BLaER1 treated with 17β-estradiol and CSF1 and Interleukin-3, amounts not matched to agents 10 nM and 100 nM (cell line): ENCODE measurements around the gene HK1.
A peak's percentile ranks its signal among the peaks of the same experiment; 100 is the strongest.

Experiments
- H3K27ac ChIP-seq, 11 experiments: shearing (Covaris generic); formaldehyde crosslinking; 2 replicates each; pipeline ENCODE4 v1.8.1; 2022
- H3K27me3 ChIP-seq, 11 experiments: shearing (Covaris generic); formaldehyde crosslinking; 2 replicates each; pipeline ENCODE4 v1.8.1; 2022
- H3K36me3 ChIP-seq, 11 experiments: shearing (Covaris generic); formaldehyde crosslinking; 2 replicates each; pipeline ENCODE4 v1.8.1; 2022
- H3K4me1 ChIP-seq, 10 experiments: shearing (Covaris generic); formaldehyde crosslinking; 2 replicates each; pipeline ENCODE4 v1.8.1; 2022
- H3K4me2 ChIP-seq, 11 experiments: shearing (Covaris generic); formaldehyde crosslinking; 2 replicates each; pipeline ENCODE4 v1.8.1; 2022
- H3K4me3 ChIP-seq, 10 experiments: shearing (Covaris generic); formaldehyde crosslinking; 2 replicates each; pipeline ENCODE4 v1.8.1; 2022
- H3K9ac ChIP-seq, 11 experiments: shearing (Covaris generic); formaldehyde crosslinking; 2 replicates each; pipeline ENCODE4 v1.8.1; 2022
- H3K9me3 ChIP-seq, 11 experiments: shearing (Covaris generic); formaldehyde crosslinking; replicated peaks in 1 of 11; 2 replicates each; pipeline ENCODE4 v1.8.1; 2022
- H4K20me1 ChIP-seq, 11 experiments: shearing (Covaris generic); formaldehyde crosslinking; 2 replicates each; pipeline ENCODE4 v1.8.1; 2022
- Cebpa-rat ChIP-seq, 11 experiments: shearing (Covaris generic); IDR thresholded peaks; 2 replicates each; pipeline ENCODE4 v1.8.1; 2022

The HK1 gene

GRCh38 chr10:69239816-69240434, 38.4 kb upstream of the HK1 start:
- Histone ChIP-seq H3K36me3 (no peaks in the 10 kb centered on the region), H4K20me1 (no peaks in the 10 kb centered on the region), H3K27me3 (no peaks in the 10 kb centered on the region), H3K27ac (peak overlapping the region in 6 of 11 experiments; percentile 33 to 67 (median 45); a peak in 11 of 22 replicates), H3K4me3 (peak overlapping the region in 1 of 10 experiments; percentile 20; a peak in 1 of 20 replicates), H3K4me1 (peaks cover 10 to 59% (median 34%) of the 10 kb centered on the region in 10 experiments), H3K9me3 (no peaks in the 10 kb centered on the region), H3K4me2 (peak overlapping the region in 10 of 11 experiments; percentile 24 to 86 (median 68); a peak in 19 of 22 replicates), H3K9ac (peak overlapping the region in 3 of 11 experiments; percentile 8 to 29 (median 9); a peak in 1 of 22 replicates)
- TF ChIP-seq Cebpa-rat (IDR thresholded peaks at IDR 0.05) = no peak

GRCh38 chr10:69240455-69240854, 37.8 kb upstream of the HK1 start:
- Histone ChIP-seq H3K4me3 (no peak overlapping the region), H3K9ac (no peak overlapping the region), H4K20me1 (no peaks in the 10 kb centered on the region), H3K9me3 (no peaks in the 10 kb centered on the region), H3K27ac (peak overlapping the region in 6 of 11 experiments; percentile 33 to 67 (median 45); a peak in 9 of 22 replicates), H3K4me2 (peak overlapping the region in 7 of 11 experiments; percentile 47 to 86 (median 78); a peak in 12 of 22 replicates), H3K4me1 (peaks cover 10 to 59% (median 34%) of the 10 kb centered on the region in 10 experiments), H3K27me3 (no peaks in the 10 kb centered on the region), H3K36me3 (no peaks in the 10 kb centered on the region)
- no peak for TF ChIP-seq Cebpa-rat (IDR thresholded peaks at IDR 0.05)

GRCh38 chr10:69241575-69241974, 36.7 kb upstream of the HK1 start:
- H3K27me3 ChIP-seq = no peaks in the 10 kb centered on the region
- H3K4me1 ChIP-seq = peaks cover 10 to 59% (median 34%) of the 10 kb centered on the region in 10 experiments
- TF ChIP-seq Cebpa-rat (IDR thresholded peaks at IDR 0.05) = no peak
- no peak overlapping the region for H3K27ac ChIP-seq
- no peaks in the 10 kb centered on the region for H4K20me1 ChIP-seq
- no peak overlapping the region for H3K9ac ChIP-seq
- H3K36me3 ChIP-seq = no peaks in the 10 kb centered on the region
- H3K4me2 ChIP-seq = peak overlapping the region in 2 of 11 experiments; percentile 6 to 22; a peak in 2 of 22 replicates
- H3K9me3 ChIP-seq = no peaks in the 10 kb centered on the region
- H3K4me3 ChIP-seq = no peak overlapping the region

- H3K4me3 ChIP-seq = no peak overlapping the region
- H3K4me1 ChIP-seq = peaks cover 10 to 59% (median 34%) of the 10 kb centered on the region in 10 experiments
- no peaks in the 10 kb centered on the region for H3K36me3 ChIP-seq
- no peak for TF ChIP-seq Cebpa-rat (IDR thresholded peaks at IDR 0.05)
- H3K27me3 ChIP-seq = no peaks in the 10 kb centered on the region
- H3K9ac ChIP-seq = no peak overlapping the region
- peak overlapping the region in 10 of 11 experiments; percentile 14 to 56 (median 37); a peak in 13 of 22 replicates for H3K4me2 ChIP-seq
- H4K20me1 ChIP-seq = no peaks in the 10 kb centered on the region
- H3K9me3 ChIP-seq = no peaks in the 10 kb centered on the region
- no peak overlapping the region for H3K27ac ChIP-seq
Measured at GRCh38 chr10:69242040-69242851, 36.0 kb upstream of the HK1 start.

GRCh38 chr10:69242852-69243212, 35.5 kb upstream of the HK1 start:
- Histone ChIP-seq H3K4me1 (peaks cover 10 to 57% (median 34%) of the 10 kb centered on the region in 10 experiments), H3K9ac (no peak overlapping the region), H4K20me1 (no peaks in the 10 kb centered on the region), H3K4me2 (peak overlapping the region in 10 of 11 experiments; percentile 14 to 56 (median 37); a peak in 17 of 22 replicates), H3K9me3 (no peaks in the 10 kb centered on the region), H3K27ac (no peak overlapping the region), H3K27me3 (no peaks in the 10 kb centered on the region), H3K4me3 (no peak overlapping the region), H3K36me3 (no peaks in the 10 kb centered on the region)
- no peak for TF ChIP-seq Cebpa-rat (IDR thresholded peaks at IDR 0.05)

- no peak overlapping the region for H3K27ac ChIP-seq
- no peaks in the 10 kb centered on the region for H3K36me3 ChIP-seq
- TF ChIP-seq Cebpa-rat (IDR thresholded peaks at IDR 0.05) = no peak
- H3K9ac ChIP-seq = no peak overlapping the region
- no peaks in the 10 kb centered on the region for H3K27me3 ChIP-seq
- H4K20me1 ChIP-seq = no peaks in the 10 kb centered on the region
- peaks cover 10 to 51% (median 34%) of the 10 kb centered on the region in 10 experiments for H3K4me1 ChIP-seq
- H3K9me3 ChIP-seq = no peaks in the 10 kb centered on the region
- H3K4me3 ChIP-seq = no peak overlapping the region
- H3K4me2 ChIP-seq = 0 out of 22 replicates have a peak overlapping the region, but pooled peaks of 1 of the 11 experiments have one; percentile 29
Measured at GRCh38 chr10:69243817-69244216, 34.5 kb upstream of the HK1 start.

- Histone ChIP-seq H3K4me1 (peaks cover 17 to 30% (median 23%) of the 10 kb centered on the region in 10 experiments), H3K27me3 (no peaks in the 10 kb centered on the region), H3K9ac (no peak overlapping the region), H3K27ac (no peak overlapping the region), H3K9me3 (0 out of 22 replicates have a peak, but pooled peaks cover 0 to 3% (median 0%) of the 10 kb centered on the region in 11 experiments), H3K4me3 (no peak overlapping the region), H3K4me2 (no peak overlapping the region), H3K36me3 (no peaks in the 10 kb centered on the region), H4K20me1 (no peaks in the 10 kb centered on the region)
- TF ChIP-seq Cebpa-rat (IDR thresholded peaks at IDR 0.05) = no peak
Measured at GRCh38 chr10:69246036-69246435, 32.3 kb upstream of the HK1 start.

- H3K4me3 ChIP-seq = no peak overlapping the region
- TF ChIP-seq Cebpa-rat (IDR thresholded peaks at IDR 0.05) = no peak
- peaks cover 17 to 26% (median 20%) of the 10 kb centered on the region in 10 experiments for H3K4me1 ChIP-seq
- H3K4me2 ChIP-seq = no peak overlapping the region
- H3K27ac ChIP-seq = no peak overlapping the region
- H3K9ac ChIP-seq = no peak overlapping the region
- no peaks in the 10 kb centered on the region for H3K36me3 ChIP-seq
- no peaks in the 10 kb centered on the region for H3K27me3 ChIP-seq
- no peaks in the 10 kb centered on the region for H4K20me1 ChIP-seq
- peaks cover 0 to 8% (median 0%) of the 10 kb centered on the region in 11 experiments; a peak in 1 of 22 replicates for H3K9me3 ChIP-seq
Measured at GRCh38 chr10:69246581-69247312, 31.5 kb upstream of the HK1 start.

GRCh38 chr10:69247313-69247710, 31.0 kb upstream of the HK1 start:
- Histone ChIP-seq H3K27ac (no peak overlapping the region), H3K36me3 (no peaks in the 10 kb centered on the region), H3K9me3 (peaks cover 0 to 14% (median 0%) of the 10 kb centered on the region in 11 experiments; a peak in 1 of 22 replicates), H3K4me3 (no peak overlapping the region), H4K20me1 (no peaks in the 10 kb centered on the region), H3K4me2 (no peak overlapping the region), H3K9ac (no peak overlapping the region), H3K27me3 (no peaks in the 10 kb centered on the region), H3K4me1 (peaks cover 15 to 21% (median 18%) of the 10 kb centered on the region in 10 experiments)
- no peak for TF ChIP-seq Cebpa-rat (IDR thresholded peaks at IDR 0.05)
